GM12878 (cell line): ENCODE data around the gene WBP1L. TPM values are rescaled to one million over a fixed set of nuclear protein-coding genes. Genes with fewer than 3 reads are reported as not detected.
A peak's percentile ranks its signal among the peaks of the same experiment; 100 is the strongest.

Source experiments
- ATAC-seq: fragments of 200-7000 bp; cut with Tn5 transposase; 3 replicates; pipeline ENCODE4 v1.9.1; 2020; ENCODE audit warnings: mild to moderate bottlenecking, moderate library complexity
- BruUV-seq: library from RNA; stranded (reverse); fragments of 400-500 nt; replicated peaks from 2 replicates; lab custom pipeline; 2021; lab: Mats Ljungman, UMichigan
- CTCF ChIA-PET: fragments of 300-600 bp; sonication (Branson Sonifier 250); formaldehyde crosslinking; extraction: SDS; loops from one replicate; lab custom pipeline; 2021; ENCODE audit warnings: inconsistent platforms; lab: Yijun Ruan, JAX
- POLR2A ChIA-PET: fragments of 350-600 bp; formaldehyde crosslinking; extraction: SDS; loops from one replicate; lab custom pipeline; 2021; ENCODE audit warnings: inconsistent platforms; lab: Charles Lee
- RAD21 ChIA-PET: fragments of 300-600 bp; sonication (Branson Sonifier 250); formaldehyde crosslinking; loops from one replicate; lab custom pipeline; 2023; ENCODE audit warnings: antibody characterized with exemption; ENCODE audit not compliant: unreplicated experiment; lab: Charles Lee
- SMC1A ChIA-PET: fragments of 300-600 bp; sonication (Branson Sonifier 250); formaldehyde crosslinking; loops from one replicate; lab custom pipeline; 2023; ENCODE audit not compliant: unreplicated experiment, uncharacterized antibody; lab: Charles Lee
- DNase-seq: peaks from one replicate; pipeline ENCODE4 v3.0.0-alpha.2; 2011; ENCODE audit warnings: low read depth, low spot score
- FAIRE-seq: peaks from 3 replicates; lab custom pipeline; 2011; peaks lifted over from hg19 to GRCh38; lab: Jason Lieb, UNC
- H2AFZ ChIP-seq: 2 replicates; pipeline ENCODE4 v1.6.0; 2011; ENCODE audit warnings: low read depth, low read length, control low read depth; ENCODE audit not compliant: control insufficient read depth
- H3K27ac ChIP-seq: 2 replicates; pipeline ENCODE4 v1.5.1; 2011; ENCODE audit warnings: control low read depth; ENCODE audit not compliant: control insufficient read depth, insufficient read depth
- H3K27me3 ChIP-seq, 2 experiments: replicated peaks in 1 of 2; 2 replicates each; pipeline versions ENCODE4 v1.6.0 to v1.6.1; 2011; ENCODE audit warnings: low read length in 1 of 2; ENCODE audit not compliant: control insufficient read depth in 2 of 2, insufficient read depth in 2 of 2
- H3K36me3 ChIP-seq, 2 experiments: 2 replicates each; pipeline ENCODE4 v1.5.1; 2011; ENCODE audit warnings: low read length in 1 of 2; ENCODE audit not compliant: control insufficient read depth in 2 of 2, insufficient read depth in 2 of 2
- H3K4me1 ChIP-seq: 2 replicates; pipeline ENCODE4 v1.6.1; 2011; ENCODE audit warnings: mild to moderate bottlenecking, low read length, moderate library complexity, mixed read lengths; ENCODE audit not compliant: control insufficient read depth, insufficient read depth
- H3K4me2 ChIP-seq: 2 replicates; pipeline ENCODE4 v1.6.0; 2011; ENCODE audit warnings: control low read depth; ENCODE audit not compliant: control insufficient read depth, insufficient read depth
- H3K4me3 ChIP-seq: fragments of 200-600 bp; sonication (generic); 2 replicates; pipeline ENCODE4 v1.5.1; 2016
- H3K79me2 ChIP-seq: 2 replicates; pipeline ENCODE4 v1.6.0; 2011; ENCODE audit warnings: low read length; ENCODE audit not compliant: control insufficient read depth, insufficient read depth
- H3K9ac ChIP-seq: 2 replicates; pipeline ENCODE4 v1.8.0; 2011; ENCODE audit warnings: low read length, control low read depth, mixed read lengths; ENCODE audit not compliant: control insufficient read depth, insufficient read depth
- H3K9me3 ChIP-seq: replicated peaks from 3 replicates; pipeline ENCODE4 v1.5.1; 2011; ENCODE audit warnings: mild to moderate bottlenecking, low read length; ENCODE audit not compliant: control insufficient read depth, insufficient read depth
- H4K20me1 ChIP-seq: 2 replicates; pipeline ENCODE4 v1.6.0; 2011; ENCODE audit not compliant: control insufficient read depth, insufficient read depth
- BMI1 ChIP-seq: fragments of 450-650 bp; IDR thresholded peaks from 2 replicates; pipeline ENCODE4 v1.6.1; 2016; ENCODE audit warnings: mild to moderate bottlenecking, moderate library complexity, borderline replicate concordance
- EED ChIP-seq: sonication (generic); IDR thresholded peaks from 2 replicates; pipeline ENCODE4 v1.6.1; 2016; ENCODE audit warnings: antibody characterized with exemption, low read depth
- GABPA ChIP-seq: IDR thresholded peaks from 2 replicates; pipeline ENCODE4 v1.6.1; 2014; ENCODE audit warnings: antibody characterized with exemption, low read depth, mild to moderate bottlenecking, inconsistent platforms
- RAD21 ChIP-seq: IDR thresholded peaks from 2 replicates; pipeline ENCODE4 v1.6.1; 2011; ENCODE audit warnings: mild to moderate bottlenecking, low read depth, low read length, moderate library complexity; ENCODE audit not compliant: insufficient read depth
- TCF3 ChIP-seq: IDR thresholded peaks from 2 replicates; pipeline ENCODE4 v1.6.1; 2012; ENCODE audit warnings: low read depth, mild to moderate bottlenecking, low read length, borderline replicate concordance; ENCODE audit not compliant: insufficient read depth
- WGBS: methylation state at CpG from one replicate; pipeline ENCODE4 v1.1.6; 2016; ENCODE audit warnings: low lambda C conversion rate; ENCODE audit not compliant: insufficient replicate concordance, insufficient coverage; ENCODE audit errors: missing lambda C conversion rate; 5-methylcytosine and 5-hydroxymethylcytosine counted together
- in situ Hi-C: fragments of 300-500 bp; cut with MboI; formaldehyde crosslinking; loops from 9 replicates; pipeline ENCODE4 v1.14.3; 2018; ENCODE audit warnings: mixed read lengths
- intact Hi-C: fragments of 100-400 bp; cut with micrococcal nuclease; formaldehyde crosslinking; loops from one replicate; pipeline ENCODE4 v1.14.2; 2022; ENCODE audit not compliant: unreplicated experiment
- polyA plus RNA-seq, 11 experiments: library from polyadenylated mRNA; depleted of rRNA in 4 of 11; unstranded in 6 of 11; stranded (reverse) in 5 of 11; fragments of >200 nt; fragmentation: Nextera tagmentation in 4 of 11; fragmentation: Illumina TruSeq in 1 of 11; extraction: Ambion mirVana in 4 of 11; extraction: Trizol in 1 of 11; gene quantifications; 1 replicate in 1 of 11; 2 replicates in 10 of 11; pipeline versions ENCODE4 v1.2.1 to v1.2.3, GENCODE V29; 2011 to 2016; ENCODE audit warnings: inconsistent platforms in 2 of 11, missing spikeins in 2 of 11, low read depth in 1 of 11
- total RNA-seq, 4 experiments: library from RNA; depleted of rRNA in 3 of 4; stranded (reverse); fragments of >200 nt in 3 of 4; fragmentation: Illumina TruSeq in 1 of 4; extraction: Trizol in 1 of 4; gene quantifications; 2 replicates each; pipeline versions ENCODE4 v1.2.1 to v1.2.3, GENCODE V29; 2013 to 2021
- TF ChIP-seq, protein P1 (sequence below): fragments of 450-650 bp; formaldehyde crosslinking; IDR thresholded peaks from 2 replicates; pipeline ENCODE4 v1.4.0; 2020; ENCODE audit warnings: mild to moderate bottlenecking, moderate library complexity
- TF ChIP-seq, protein P2 (sequence below): fragments of 450-650 bp; IDR thresholded peaks from 2 replicates; pipeline ENCODE4 v1.6.1; 2017; ENCODE audit warnings: mild to moderate bottlenecking

Gene WBP1L
- total and polyA plus RNA-seq, 10 of the 15 experiments (the other 5 are each of a cell fraction or from before 2014, with no cell fraction given), result 3.7 to 18.8 (median 12.3) TPM

DNA sequence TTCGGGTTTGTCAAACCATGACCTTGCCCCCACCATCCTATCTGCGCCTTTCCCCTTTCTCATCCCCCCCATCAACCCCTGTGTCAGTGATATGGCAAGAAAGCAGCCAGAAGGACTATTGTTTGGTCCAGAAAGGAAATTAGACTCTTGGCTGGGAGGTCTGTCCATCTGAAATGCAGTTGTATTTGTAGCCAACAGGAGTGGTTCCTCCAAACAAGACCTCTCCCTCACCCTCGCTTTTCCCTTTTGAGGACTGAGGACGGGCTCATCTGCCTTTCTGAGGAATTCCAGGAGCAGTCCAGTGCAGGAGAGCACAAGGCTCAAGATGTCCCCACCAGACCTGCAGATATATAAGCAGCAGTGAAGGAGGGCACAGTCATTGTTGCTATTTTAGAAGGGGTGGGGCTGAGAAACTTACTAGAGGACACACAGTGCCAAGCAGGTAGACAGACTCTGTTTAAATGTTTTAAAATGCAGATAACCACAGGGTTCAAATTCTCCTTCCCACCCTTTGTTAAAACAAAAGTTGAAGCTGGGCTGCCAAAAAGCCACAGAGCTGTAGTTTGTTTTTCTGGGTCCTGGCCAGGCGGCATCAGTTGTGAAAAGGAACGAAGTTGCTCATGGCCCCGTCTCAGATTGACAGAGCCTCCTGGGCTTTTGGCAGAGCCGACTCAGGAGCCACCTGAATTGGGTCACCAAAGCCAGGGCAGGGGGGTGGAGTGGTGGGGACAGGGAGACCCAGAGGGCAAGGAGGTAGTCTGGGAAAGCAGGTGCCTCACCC is 56.1 kb downstream of the WBP1L start:
- Histone ChIP-seq H3K4me1 (peaks cover 33% of the 10 kb centered on the region), H3K36me3 (peaks cover 2 to 21% of the 10 kb centered on the region in 2 experiments), H3K9me3 (no peaks in the 10 kb centered on the region), H4K20me1 (no peaks in the 10 kb centered on the region), H3K4me3 (no peak overlapping the region), H3K27ac (no peak overlapping the region), H3K27me3 (no peaks in the 10 kb centered on the region), H3K79me2 (peaks cover 11% of the 10 kb centered on the region), H2AFZ (no peak overlapping the region), H3K4me2 (no peak overlapping the region), H3K9ac (no peak overlapping the region)
- CTCF ChIA-PET, result no interaction called here
- in situ Hi-C loops (no loop called here), intact Hi-C loops (loop anchor here (5.0 kb wide), 1 partner anchor 48 kb away; no protein-coding TSS in a partner anchor)
- TSS peak; percentile 21 for BruUV-seq
- 82% methylated on average over 8 of the region's 8 CpGs for WGBS
- DNase-seq, result no peak
- SMC1A ChIA-PET, result interaction anchor here (0.9 kb wide), 1 partner anchor 12 kb away, joined by 3 read pairs; no protein-coding TSS in a partner anchor
- no peak for FAIRE-seq
- RAD21 ChIA-PET, result no interaction called here
- POLR2A ChIA-PET, result no interaction called here
- no peak for ATAC-seq
- TF ChIP-seq, protein P1, sequence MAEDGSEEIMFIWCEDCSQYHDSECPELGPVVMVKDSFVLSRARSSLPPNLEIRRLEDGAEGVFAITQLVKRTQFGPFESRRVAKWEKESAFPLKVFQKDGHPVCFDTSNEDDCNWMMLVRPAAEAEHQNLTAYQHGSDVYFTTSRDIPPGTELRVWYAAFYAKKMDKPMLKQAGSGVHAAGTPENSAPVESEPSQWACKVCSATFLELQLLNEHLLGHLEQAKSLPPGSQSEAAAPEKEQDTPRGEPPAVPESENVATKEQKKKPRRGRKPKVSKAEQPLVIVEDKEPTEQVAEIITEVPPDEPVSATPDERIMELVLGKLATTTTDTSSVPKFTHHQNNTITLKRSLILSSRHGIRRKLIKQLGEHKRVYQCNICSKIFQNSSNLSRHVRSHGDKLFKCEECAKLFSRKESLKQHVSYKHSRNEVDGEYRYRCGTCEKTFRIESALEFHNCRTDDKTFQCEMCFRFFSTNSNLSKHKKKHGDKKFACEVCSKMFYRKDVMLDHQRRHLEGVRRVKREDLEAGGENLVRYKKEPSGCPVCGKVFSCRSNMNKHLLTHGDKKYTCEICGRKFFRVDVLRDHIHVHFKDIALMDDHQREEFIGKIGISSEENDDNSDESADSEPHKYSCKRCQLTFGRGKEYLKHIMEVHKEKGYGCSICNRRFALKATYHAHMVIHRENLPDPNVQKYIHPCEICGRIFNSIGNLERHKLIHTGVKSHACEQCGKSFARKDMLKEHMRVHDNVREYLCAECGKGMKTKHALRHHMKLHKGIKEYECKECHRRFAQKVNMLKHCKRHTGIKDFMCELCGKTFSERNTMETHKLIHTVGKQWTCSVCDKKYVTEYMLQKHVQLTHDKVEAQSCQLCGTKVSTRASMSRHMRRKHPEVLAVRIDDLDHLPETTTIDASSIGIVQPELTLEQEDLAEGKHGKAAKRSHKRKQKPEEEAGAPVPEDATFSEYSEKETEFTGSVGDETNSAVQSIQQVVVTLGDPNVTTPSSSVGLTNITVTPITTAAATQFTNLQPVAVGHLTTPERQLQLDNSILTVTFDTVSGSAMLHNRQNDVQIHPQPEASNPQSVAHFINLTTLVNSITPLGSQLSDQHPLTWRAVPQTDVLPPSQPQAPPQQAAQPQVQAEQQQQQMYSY, result no peak
- TF ChIP-seq, protein P2, sequence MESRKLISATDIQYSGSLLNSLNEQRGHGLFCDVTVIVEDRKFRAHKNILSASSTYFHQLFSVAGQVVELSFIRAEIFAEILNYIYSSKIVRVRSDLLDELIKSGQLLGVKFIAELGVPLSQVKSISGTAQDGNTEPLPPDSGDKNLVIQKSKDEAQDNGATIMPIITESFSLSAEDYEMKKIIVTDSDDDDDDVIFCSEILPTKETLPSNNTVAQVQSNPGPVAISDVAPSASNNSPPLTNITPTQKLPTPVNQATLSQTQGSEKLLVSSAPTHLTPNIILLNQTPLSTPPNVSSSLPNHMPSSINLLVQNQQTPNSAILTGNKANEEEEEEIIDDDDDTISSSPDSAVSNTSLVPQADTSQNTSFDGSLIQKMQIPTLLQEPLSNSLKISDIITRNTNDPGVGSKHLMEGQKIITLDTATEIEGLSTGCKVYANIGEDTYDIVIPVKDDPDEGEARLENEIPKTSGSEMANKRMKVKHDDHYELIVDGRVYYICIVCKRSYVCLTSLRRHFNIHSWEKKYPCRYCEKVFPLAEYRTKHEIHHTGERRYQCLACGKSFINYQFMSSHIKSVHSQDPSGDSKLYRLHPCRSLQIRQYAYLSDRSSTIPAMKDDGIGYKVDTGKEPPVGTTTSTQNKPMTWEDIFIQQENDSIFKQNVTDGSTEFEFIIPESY, result no peak
- TF ChIP-seq EED (no peak), TCF3 (no peak), GABPA (no peak), RAD21 (no peak), BMI1 (no peak)
